HEK293 (cell line): ENCODE results near the gene USP5.

Source experiments
- BCL11A ChIP-seq: fragments of 450-650 bp; formaldehyde crosslinking; IDR thresholded peaks from 2 replicates; pipeline ENCODE4 v1.5.1; 2016; ENCODE audit warnings: low read depth, missing biosample characterization, missing genetic modification characterization
- MYNN ChIP-seq: fragments of 450-650 bp; formaldehyde crosslinking; IDR thresholded peaks from 2 replicates; pipeline ENCODE4 v1.5.1; 2016; ENCODE audit warnings: missing biosample characterization, missing genetic modification characterization, borderline replicate concordance
- OSR2 ChIP-seq: fragments of 450-650 bp; formaldehyde crosslinking; IDR thresholded peaks from 2 replicates; pipeline ENCODE4 v1.5.1; 2016; ENCODE audit warnings: missing biosample characterization, missing genetic modification characterization
- ZBTB7A ChIP-seq: fragments of 450-650 bp; formaldehyde crosslinking; IDR thresholded peaks from 2 replicates; pipeline ENCODE4 v1.5.1; 2016; ENCODE audit warnings: low read depth, missing biosample characterization, missing genetic modification characterization
- ZNF324 ChIP-seq: fragments of 450-650 bp; formaldehyde crosslinking; IDR thresholded peaks from 2 replicates; pipeline ENCODE4 v1.5.1; 2016; ENCODE audit warnings: missing biosample characterization, missing genetic modification characterization
- ZNF335 ChIP-seq: fragments of 450-650 bp; formaldehyde crosslinking; conservative IDR thresholded peaks from 2 replicates; pipeline ENCODE4 v1.5.1; 2016; ENCODE audit warnings: missing biosample characterization, missing genetic modification characterization
- ZNF350 ChIP-seq: fragments of 450-650 bp; formaldehyde crosslinking; IDR thresholded peaks from 2 replicates; pipeline ENCODE4 v1.5.0; 2017; ENCODE audit warnings: missing biosample characterization, mild to moderate bottlenecking, missing genetic modification characterization
- ZNF48 ChIP-seq: fragments of 450-650 bp; formaldehyde crosslinking; IDR thresholded peaks from 2 replicates; pipeline ENCODE4 v1.5.1; 2016; ENCODE audit warnings: missing biosample characterization, missing genetic modification characterization
- ZNF548 ChIP-seq: fragments of 450-650 bp; formaldehyde crosslinking; IDR thresholded peaks from 2 replicates; pipeline ENCODE4 v1.5.1; 2016; ENCODE audit warnings: missing biosample characterization, missing genetic modification characterization
- ZNF555 ChIP-seq: fragments of 450-650 bp; formaldehyde crosslinking; conservative IDR thresholded peaks from 2 replicates; pipeline ENCODE4 v1.5.1; 2017; ENCODE audit warnings: missing biosample characterization, mild to moderate bottlenecking, missing genetic modification characterization, inconsistent platforms
- ZNF561 ChIP-seq: fragments of 450-650 bp; IDR thresholded peaks from 2 replicates; pipeline ENCODE4 v1.5.1; 2018; ENCODE audit warnings: missing biosample characterization, missing genetic modification characterization, borderline replicate concordance
- ZNF677 ChIP-seq: fragments of 450-650 bp; IDR thresholded peaks from 2 replicates; pipeline ENCODE4 v1.5.0; 2018; ENCODE audit warnings: missing biosample characterization, mild to moderate bottlenecking, missing genetic modification characterization, moderate library complexity
- ZNF776 ChIP-seq: fragments of 450-650 bp; formaldehyde crosslinking; IDR thresholded peaks from 2 replicates; pipeline ENCODE4 v1.5.0; 2017; ENCODE audit warnings: missing biosample characterization, missing genetic modification characterization, borderline replicate concordance
- ZNF791 ChIP-seq: fragments of 450-650 bp; formaldehyde crosslinking; IDR thresholded peaks from 2 replicates; pipeline ENCODE4 v1.5.1; 2016; ENCODE audit warnings: missing biosample characterization, missing genetic modification characterization
- ZNF792 ChIP-seq: fragments of 450-650 bp; formaldehyde crosslinking; IDR thresholded peaks from 2 replicates; pipeline ENCODE4 v1.5.1; 2016; ENCODE audit warnings: missing biosample characterization, missing genetic modification characterization
- TF ChIP-seq, protein P1 (sequence below): fragments of 450-650 bp; formaldehyde crosslinking; IDR thresholded peaks from 2 replicates; pipeline ENCODE4 v1.5.1; 2017; ENCODE audit warnings: missing biosample characterization, mild to moderate bottlenecking, missing genetic modification characterization, moderate library complexity
- TF ChIP-seq, protein P2 (sequence below): fragments of 450-650 bp; formaldehyde crosslinking; IDR thresholded peaks from 2 replicates; pipeline ENCODE4 v1.5.1; 2016; ENCODE audit warnings: missing biosample characterization, missing genetic modification characterization, borderline replicate concordance
- TF ChIP-seq, protein P3 (sequence below): IDR thresholded peaks from 2 replicates; pipeline ENCODE4 v1.6.1; 2011; ENCODE audit warnings: mild to moderate bottlenecking, low read depth, low read length, borderline replicate concordance
- TF ChIP-seq, protein P4 (sequence below): fragments of 450-650 bp; formaldehyde crosslinking; IDR thresholded peaks from 2 replicates; pipeline ENCODE4 v1.5.1; 2016; ENCODE audit warnings: missing biosample characterization, missing genetic modification characterization
- TF ChIP-seq, protein P5 (sequence below): fragments of 450-650 bp; formaldehyde crosslinking; IDR thresholded peaks from 2 replicates; pipeline ENCODE4 v1.5.1; 2016; ENCODE audit warnings: missing biosample characterization, missing genetic modification characterization
- TF ChIP-seq, protein P6 (sequence below): fragments of 450-650 bp; formaldehyde crosslinking; IDR thresholded peaks from 2 replicates; pipeline ENCODE4 v1.5.1; 2016; ENCODE audit warnings: missing biosample characterization, missing genetic modification characterization
- TF ChIP-seq, protein P7 (sequence below): fragments of 450-650 bp; formaldehyde crosslinking; IDR thresholded peaks from 2 replicates; pipeline ENCODE4 v1.5.1; 2016; ENCODE audit warnings: missing biosample characterization, missing genetic modification characterization
- TF ChIP-seq, protein P8 (sequence below): fragments of 450-650 bp; formaldehyde crosslinking; IDR thresholded peaks from 2 replicates; pipeline ENCODE4 v1.5.1; 2016; ENCODE audit warnings: missing biosample characterization, missing genetic modification characterization

USP5 gene

DNA sequence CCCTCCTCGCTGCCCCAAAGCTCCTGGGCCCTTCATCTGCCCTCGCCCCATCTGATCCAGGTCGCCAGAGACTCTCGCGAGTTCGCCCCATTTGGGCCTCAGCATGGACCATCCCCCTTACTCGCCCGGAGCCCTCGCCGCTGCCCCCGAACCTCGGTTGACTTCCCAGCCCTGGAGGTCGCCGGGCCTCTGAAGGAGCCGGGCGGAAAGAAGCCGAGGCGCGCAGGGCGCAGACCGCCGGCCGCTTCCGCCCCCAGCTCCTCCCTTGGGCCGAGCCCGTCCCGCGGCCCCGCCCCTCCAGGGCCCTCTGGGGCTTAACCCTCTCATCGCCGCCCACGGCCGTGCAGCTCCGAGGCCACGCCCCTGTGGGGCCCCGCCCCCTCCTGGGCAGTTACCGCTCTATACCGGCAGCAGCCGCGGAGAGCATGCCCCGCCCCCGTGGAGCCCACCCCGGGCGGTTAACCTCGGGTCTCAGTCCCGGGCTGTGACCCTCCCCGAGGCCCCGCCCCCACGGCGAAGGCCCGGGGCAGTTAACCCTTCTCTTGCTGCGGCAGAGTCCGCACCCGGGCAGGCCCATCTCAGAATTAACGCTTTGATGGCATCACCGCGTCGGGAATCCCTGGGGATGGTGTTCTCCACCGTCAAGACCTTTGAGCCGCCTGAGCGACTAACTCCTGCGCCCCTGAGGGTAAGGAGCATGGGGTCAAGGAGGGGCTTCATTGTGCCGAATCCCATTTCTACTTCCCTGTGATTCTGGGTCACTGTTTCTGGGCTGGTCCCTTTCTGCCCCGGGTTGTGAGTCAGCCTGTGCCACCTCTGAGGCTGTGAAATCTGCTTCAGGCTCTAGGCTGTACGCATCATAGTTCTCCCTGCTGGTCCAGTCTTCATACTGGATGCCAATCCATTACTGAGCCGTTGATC lies 21.4 kb downstream of the USP5 start, which contains the start of gene SPSB2 (continued):
- TF ChIP-seq, protein P1, sequence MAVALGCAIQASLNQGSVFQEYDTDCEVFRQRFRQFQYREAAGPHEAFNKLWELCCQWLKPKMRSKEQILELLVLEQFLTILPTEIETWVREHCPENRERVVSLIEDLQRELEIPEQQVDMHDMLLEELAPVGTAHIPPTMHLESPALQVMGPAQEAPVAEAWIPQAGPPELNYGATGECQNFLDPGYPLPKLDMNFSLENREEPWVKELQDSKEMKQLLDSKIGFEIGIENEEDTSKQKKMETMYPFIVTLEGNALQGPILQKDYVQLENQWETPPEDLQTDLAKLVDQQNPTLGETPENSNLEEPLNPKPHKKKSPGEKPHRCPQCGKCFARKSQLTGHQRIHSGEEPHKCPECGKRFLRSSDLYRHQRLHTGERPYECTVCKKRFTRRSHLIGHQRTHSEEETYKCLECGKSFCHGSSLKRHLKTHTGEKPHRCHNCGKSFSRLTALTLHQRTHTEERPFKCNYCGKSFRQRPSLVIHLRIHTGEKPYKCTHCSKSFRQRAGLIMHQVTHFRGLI (tag by site-specific recombination): no peak
- TF ChIP-seq ZNF555 (tag by site-specific recombination) (no peak), OSR2 (tag by site-specific recombination) (peak; percentile 79), MYNN (tag by site-specific recombination) (no peak), ZNF335 (tag by site-specific recombination) (peak; percentile 88), BCL11A (tag by site-specific recombination) (no peak), ZNF548 (tag by site-specific recombination) (no peak), ZNF561 (peak; percentile 47; the same call in 1 of the 2 replicates), ZBTB7A (tag by site-specific recombination) (no peak), ZNF776 (tag by site-specific recombination) (no peak), ZNF791 (tag by site-specific recombination) (no peak), ZNF324 (tag by site-specific recombination) (no peak; the same call in 1 of the 2 replicates), ZNF677 (tag by site-specific recombination) (no peak), ZNF48 (no peak), ZNF350 (tag by site-specific recombination) (no peak), ZNF792 (tag by site-specific recombination) (no peak)
- TF ChIP-seq, protein P2, sequence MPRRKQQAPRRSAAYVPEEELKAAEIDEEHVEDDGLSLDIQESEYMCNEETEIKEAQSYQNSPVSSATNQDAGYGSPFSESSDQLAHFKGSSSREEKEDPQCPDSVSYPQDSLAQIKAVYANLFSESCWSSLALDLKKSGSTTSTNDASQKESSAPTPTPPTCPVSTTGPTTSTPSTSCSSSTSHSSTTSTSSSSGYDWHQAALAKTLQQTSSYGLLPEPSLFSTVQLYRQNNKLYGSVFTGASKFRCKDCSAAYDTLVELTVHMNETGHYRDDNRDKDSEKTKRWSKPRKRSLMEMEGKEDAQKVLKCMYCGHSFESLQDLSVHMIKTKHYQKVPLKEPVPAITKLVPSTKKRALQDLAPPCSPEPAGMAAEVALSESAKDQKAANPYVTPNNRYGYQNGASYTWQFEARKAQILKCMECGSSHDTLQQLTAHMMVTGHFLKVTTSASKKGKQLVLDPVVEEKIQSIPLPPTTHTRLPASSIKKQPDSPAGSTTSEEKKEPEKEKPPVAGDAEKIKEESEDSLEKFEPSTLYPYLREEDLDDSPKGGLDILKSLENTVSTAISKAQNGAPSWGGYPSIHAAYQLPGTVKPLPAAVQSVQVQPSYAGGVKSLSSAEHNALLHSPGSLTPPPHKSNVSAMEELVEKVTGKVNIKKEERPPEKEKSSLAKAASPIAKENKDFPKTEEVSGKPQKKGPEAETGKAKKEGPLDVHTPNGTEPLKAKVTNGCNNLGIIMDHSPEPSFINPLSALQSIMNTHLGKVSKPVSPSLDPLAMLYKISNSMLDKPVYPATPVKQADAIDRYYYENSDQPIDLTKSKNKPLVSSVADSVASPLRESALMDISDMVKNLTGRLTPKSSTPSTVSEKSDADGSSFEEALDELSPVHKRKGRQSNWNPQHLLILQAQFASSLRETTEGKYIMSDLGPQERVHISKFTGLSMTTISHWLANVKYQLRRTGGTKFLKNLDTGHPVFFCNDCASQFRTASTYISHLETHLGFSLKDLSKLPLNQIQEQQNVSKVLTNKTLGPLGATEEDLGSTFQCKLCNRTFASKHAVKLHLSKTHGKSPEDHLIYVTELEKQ (tag by site-specific recombination): no peak
- TF ChIP-seq, protein P3, sequence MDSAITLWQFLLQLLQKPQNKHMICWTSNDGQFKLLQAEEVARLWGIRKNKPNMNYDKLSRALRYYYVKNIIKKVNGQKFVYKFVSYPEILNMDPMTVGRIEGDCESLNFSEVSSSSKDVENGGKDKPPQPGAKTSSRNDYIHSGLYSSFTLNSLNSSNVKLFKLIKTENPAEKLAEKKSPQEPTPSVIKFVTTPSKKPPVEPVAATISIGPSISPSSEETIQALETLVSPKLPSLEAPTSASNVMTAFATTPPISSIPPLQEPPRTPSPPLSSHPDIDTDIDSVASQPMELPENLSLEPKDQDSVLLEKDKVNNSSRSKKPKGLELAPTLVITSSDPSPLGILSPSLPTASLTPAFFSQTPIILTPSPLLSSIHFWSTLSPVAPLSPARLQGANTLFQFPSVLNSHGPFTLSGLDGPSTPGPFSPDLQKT: no peak
- TF ChIP-seq, protein P4, sequence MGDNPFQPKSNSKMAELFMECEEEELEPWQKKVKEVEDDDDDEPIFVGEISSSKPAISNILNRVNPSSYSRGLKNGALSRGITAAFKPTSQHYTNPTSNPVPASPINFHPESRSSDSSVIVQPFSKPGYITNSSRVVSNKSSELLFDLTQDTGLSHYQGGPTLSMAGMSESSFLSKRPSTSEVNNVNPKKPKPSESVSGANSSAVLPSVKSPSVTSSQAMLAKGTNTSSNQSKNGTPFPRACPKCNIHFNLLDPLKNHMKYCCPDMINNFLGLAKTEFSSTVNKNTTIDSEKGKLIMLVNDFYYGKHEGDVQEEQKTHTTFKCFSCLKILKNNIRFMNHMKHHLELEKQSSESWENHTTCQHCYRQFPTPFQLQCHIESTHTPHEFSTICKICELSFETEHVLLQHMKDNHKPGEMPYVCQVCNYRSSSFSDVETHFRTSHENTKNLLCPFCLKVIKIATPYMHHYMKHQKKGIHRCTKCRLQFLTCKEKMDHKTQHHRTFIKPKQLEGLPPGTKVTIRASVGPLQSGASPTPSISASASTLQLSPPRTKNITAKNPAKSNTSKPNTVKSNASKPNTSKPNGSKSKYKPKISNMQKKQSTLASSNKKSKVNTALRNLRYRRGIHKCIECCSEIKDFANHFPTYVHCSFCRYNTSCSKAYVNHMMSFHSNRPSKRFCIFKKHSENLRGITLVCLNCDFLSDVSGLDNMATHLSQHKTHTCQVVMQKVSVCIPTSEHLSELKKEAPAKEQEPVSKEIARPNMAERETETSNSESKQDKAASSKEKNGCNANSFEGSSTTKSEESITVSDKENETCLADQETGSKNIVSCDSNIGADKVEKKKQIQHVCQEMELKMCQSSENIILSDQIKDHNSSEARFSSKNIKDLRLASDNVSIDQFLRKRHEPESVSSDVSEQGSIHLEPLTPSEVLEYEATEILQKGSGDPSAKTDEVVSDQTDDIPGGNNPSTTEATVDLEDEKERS: no peak
- TF ChIP-seq, protein P5, sequence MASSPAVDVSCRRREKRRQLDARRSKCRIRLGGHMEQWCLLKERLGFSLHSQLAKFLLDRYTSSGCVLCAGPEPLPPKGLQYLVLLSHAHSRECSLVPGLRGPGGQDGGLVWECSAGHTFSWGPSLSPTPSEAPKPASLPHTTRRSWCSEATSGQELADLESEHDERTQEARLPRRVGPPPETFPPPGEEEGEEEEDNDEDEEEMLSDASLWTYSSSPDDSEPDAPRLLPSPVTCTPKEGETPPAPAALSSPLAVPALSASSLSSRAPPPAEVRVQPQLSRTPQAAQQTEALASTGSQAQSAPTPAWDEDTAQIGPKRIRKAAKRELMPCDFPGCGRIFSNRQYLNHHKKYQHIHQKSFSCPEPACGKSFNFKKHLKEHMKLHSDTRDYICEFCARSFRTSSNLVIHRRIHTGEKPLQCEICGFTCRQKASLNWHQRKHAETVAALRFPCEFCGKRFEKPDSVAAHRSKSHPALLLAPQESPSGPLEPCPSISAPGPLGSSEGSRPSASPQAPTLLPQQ (tag by site-specific recombination): peak; percentile 60
- TF ChIP-seq, protein P6, sequence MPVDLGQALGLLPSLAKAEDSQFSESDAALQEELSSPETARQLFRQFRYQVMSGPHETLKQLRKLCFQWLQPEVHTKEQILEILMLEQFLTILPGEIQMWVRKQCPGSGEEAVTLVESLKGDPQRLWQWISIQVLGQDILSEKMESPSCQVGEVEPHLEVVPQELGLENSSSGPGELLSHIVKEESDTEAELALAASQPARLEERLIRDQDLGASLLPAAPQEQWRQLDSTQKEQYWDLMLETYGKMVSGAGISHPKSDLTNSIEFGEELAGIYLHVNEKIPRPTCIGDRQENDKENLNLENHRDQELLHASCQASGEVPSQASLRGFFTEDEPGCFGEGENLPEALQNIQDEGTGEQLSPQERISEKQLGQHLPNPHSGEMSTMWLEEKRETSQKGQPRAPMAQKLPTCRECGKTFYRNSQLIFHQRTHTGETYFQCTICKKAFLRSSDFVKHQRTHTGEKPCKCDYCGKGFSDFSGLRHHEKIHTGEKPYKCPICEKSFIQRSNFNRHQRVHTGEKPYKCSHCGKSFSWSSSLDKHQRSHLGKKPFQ (tag by site-specific recombination): no peak
- TF ChIP-seq, protein P7, sequence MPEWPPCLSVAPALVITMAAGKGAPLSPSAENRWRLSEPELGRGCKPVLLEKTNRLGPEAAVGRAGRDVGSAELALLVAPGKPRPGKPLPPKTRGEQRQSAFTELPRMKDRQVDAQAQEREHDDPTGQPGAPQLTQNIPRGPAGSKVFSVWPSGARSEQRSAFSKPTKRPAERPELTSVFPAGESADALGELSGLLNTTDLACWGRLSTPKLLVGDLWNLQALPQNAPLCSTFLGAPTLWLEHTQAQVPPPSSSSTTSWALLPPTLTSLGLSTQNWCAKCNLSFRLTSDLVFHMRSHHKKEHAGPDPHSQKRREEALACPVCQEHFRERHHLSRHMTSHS (tag by site-specific recombination): no peak
- TF ChIP-seq, protein P8, sequence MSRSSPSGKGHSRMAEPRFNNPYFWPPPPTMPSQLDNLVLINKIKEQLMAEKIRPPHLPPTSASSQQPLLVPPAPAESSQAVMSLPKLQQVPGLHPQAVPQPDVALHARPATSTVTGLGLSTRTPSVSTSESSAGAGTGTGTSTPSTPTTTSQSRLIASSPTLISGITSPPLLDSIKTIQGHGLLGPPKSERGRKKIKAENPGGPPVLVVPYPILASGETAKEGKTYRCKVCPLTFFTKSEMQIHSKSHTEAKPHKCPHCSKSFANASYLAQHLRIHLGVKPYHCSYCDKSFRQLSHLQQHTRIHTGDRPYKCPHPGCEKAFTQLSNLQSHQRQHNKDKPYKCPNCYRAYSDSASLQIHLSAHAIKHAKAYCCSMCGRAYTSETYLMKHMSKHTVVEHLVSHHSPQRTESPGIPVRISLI (tag by site-specific recombination): no peak
